ENCODE measurements around the gene CYP26B1.

DNA sequence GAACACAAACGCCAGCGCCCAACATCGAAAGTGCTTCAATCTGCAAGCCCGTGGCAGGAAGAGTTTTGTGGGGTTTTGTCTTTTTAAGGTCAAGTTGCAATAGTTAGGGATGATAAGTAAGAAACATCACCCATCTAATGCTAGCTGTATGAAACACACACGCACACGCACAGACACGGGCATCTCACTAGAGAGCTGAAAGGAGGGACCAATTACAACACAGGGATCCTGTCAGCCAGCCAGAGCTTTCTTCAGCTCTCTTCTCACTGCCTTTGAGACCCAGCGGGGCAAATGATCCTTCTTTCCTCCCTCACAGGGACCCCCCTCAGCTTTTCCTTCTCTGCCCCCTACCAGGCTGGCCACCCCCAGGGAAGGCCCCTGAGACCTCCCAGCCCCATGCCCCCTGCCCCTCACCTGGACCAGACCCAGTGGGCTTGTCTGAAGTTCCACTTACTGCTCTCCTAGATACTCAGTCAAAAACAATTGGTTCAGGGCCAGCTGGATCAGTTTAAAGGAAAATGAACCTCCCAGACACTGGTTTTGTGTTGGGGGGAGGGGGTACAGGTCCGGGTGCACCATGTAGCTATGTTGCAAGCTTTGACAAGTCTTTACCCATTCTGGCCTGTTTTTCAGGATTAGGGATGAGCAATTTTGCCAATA, 17.9 kb downstream of the CYP26B1 start:
- TF ChIP-seq, protein P1, sequence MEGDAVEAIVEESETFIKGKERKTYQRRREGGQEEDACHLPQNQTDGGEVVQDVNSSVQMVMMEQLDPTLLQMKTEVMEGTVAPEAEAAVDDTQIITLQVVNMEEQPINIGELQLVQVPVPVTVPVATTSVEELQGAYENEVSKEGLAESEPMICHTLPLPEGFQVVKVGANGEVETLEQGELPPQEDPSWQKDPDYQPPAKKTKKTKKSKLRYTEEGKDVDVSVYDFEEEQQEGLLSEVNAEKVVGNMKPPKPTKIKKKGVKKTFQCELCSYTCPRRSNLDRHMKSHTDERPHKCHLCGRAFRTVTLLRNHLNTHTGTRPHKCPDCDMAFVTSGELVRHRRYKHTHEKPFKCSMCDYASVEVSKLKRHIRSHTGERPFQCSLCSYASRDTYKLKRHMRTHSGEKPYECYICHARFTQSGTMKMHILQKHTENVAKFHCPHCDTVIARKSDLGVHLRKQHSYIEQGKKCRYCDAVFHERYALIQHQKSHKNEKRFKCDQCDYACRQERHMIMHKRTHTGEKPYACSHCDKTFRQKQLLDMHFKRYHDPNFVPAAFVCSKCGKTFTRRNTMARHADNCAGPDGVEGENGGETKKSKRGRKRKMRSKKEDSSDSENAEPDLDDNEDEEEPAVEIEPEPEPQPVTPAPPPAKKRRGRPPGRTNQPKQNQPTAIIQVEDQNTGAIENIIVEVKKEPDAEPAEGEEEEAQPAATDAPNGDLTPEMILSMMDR (conservative IDR thresholded peaks at IDR 0.05; ENCODE audit: low read depth, low read length): no peak
- no peak for TF ChIP-seq EZH2 (IDR thresholded peaks at IDR 0.05; ENCODE audit: low read length, unreplicated experiment)

All from PC-3 (cell line).